GM12892 (cell line): ENCODE results near the gene SLC2A4RG.
"Not testable (repeated sequence)": the region's sequence is repeated elsewhere in the genome, so short reads cannot be mapped to it uniquely, and the experiment has no call there.

ENCODE experiments used
- POLR2A ChIP-seq: IDR thresholded peaks from 2 replicates; pipeline ENCODE4 v1.6.1; 2011; ENCODE audit warnings: low read depth, low read length, control low read depth
- POLR2AphosphoS5 ChIP-seq: IDR thresholded peaks from 2 replicates; pipeline ENCODE4 v1.6.1; 2011; ENCODE audit warnings: low read depth, low read length, control low read depth
- TAF1 ChIP-seq: IDR thresholded peaks from 2 replicates; pipeline ENCODE4 v1.6.1; 2011; ENCODE audit warnings: low read depth, mild to moderate bottlenecking, control low read depth, low read length, borderline replicate concordance

DNA sequence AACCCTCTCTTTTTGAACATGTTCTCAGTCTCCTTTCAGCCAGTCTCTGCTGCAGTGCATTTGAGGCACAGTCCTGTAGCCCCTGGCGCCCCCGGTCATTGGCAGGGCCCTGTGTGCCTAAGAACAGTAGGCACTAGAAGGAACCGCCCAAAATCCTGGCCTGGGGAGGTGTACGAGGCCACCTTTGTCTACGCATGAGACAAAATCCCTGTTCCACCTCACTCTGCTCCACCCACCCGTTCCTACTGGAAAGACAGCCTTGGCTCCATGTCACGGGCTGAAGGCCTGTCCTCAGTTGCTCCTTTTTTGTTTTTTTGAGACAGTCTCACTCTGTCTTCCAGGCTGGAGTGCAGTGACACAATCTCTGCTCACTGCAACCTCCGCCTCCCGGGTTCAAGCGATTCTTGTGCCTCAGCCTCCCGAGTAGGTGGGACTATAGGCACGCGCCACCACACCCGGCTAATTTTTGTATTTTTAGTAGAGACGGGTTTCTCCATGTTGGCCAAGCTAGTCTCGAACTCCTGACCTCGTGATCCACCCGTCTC is 9.3 kb upstream of the SLC2A4RG start:
- TF ChIP-seq TAF1: 0 out of 2 replicates have a peak, but pooled peaks have one; percentile 5
- TF ChIP-seq POLR2AphosphoS5, POLR2A: not testable (repeated sequence)
